HepG2 (cell line): ENCODE measurements around the gene CALD1.

Source experiments
- CBX5 ChIP-seq: sonication (generic); formaldehyde crosslinking; IDR thresholded peaks from 2 replicates; pipeline ENCODE4 v1.4.0; 2020; ENCODE audit warnings: missing genetic modification reagents, borderline replicate concordance
- MED8 ChIP-seq: sonication (generic); formaldehyde crosslinking; IDR thresholded peaks from 2 replicates; pipeline ENCODE4 v1.8.1; 2023; ENCODE audit warnings: mild to moderate bottlenecking, missing genetic modification reagents; ENCODE audit not compliant: insufficient replicate concordance
- MTF2 ChIP-seq: sonication (generic); formaldehyde crosslinking; IDR thresholded peaks from 2 replicates; pipeline ENCODE4 v1.5.0; 2020; ENCODE audit warnings: missing genetic modification reagents, borderline replicate concordance
- MYC ChIP-seq: sonication (generic); formaldehyde crosslinking; IDR thresholded peaks from 2 replicates; pipeline ENCODE4 v1.9.0; 2021; ENCODE audit warnings: missing genetic modification reagents, borderline replicate concordance
- REST ChIP-seq, 2 experiments: IDR thresholded peaks; 2 replicates each; pipeline ENCODE4 v1.6.1; 2011 to 2012; ENCODE audit warnings: low read length in 2 of 2, borderline replicate concordance in 1 of 2, low read depth in 1 of 2, mild to moderate bottlenecking in 1 of 2, moderate library complexity in 1 of 2
- WIZ ChIP-seq: sonication (generic); formaldehyde crosslinking; IDR thresholded peaks from 2 replicates; pipeline ENCODE4 v1.5.1; 2020; ENCODE audit warnings: mild to moderate bottlenecking, missing genetic modification reagents
- XBP1 ChIP-seq: sonication (generic); formaldehyde crosslinking; IDR thresholded peaks from 2 replicates; pipeline ENCODE4 v1.5.0; 2020; ENCODE audit warnings: missing genetic modification reagents
- ZNF24 ChIP-seq: fragments of 450-650 bp; IDR thresholded peaks from 2 replicates; pipeline ENCODE4 v1.6.1; 2017; ENCODE audit warnings: antibody characterized with exemption, mild to moderate bottlenecking

GRCh38 chr7:134910968-134911367 lies 131.5 kb downstream of the CALD1 start:
- no peak for TF ChIP-seq XBP1 (CRISPR knock-in tag)
- TF ChIP-seq REST (IDR thresholded peaks at IDR 0.05; ENCODE audit: borderline replicate concordance in 1 of 2, low read depth in 1 of 2, low read length in 2 of 2) = no peak
- TF ChIP-seq WIZ (CRISPR knock-in tag) = no peak
- TF ChIP-seq CBX5 (CRISPR knock-in tag) = no peak
- TF ChIP-seq ZNF24 = no peak
- TF ChIP-seq MED8 (CRISPR knock-in tag) = no peak
- TF ChIP-seq MYC (CRISPR knock-in tag) = no peak
- no peak for TF ChIP-seq MTF2
